OCI-LY1 (cell line): ENCODE measurements around the gene UBA6.
"Not testable (repeated sequence)": the region's sequence is repeated elsewhere in the genome, so short reads cannot be mapped to it uniquely, and the experiment has no call there.

Experiments
- H2AFZ ChIP-seq: fragments of 200-600 bp; sonication (generic), shearing (Covaris generic); 2 replicates; pipeline ENCODE4 v1.6.0; 2014; ENCODE audit warnings: antibody characterized with exemption, mild to moderate bottlenecking, low read length
- H3F3A ChIP-seq: fragments of 200-600 bp; sonication (generic), shearing (Covaris generic); 2 replicates; pipeline ENCODE4 v1.6.0; 2014; ENCODE audit warnings: mild to moderate bottlenecking, antibody characterized with exemption, low read length, moderate library complexity; ENCODE audit not compliant: insufficient read depth
- H3K27ac ChIP-seq: fragments of 200-600 bp; sonication (generic); 2 replicates; pipeline ENCODE4 v1.5.1; 2014; ENCODE audit warnings: low read length, mixed run types, mild to moderate bottlenecking, low read depth; ENCODE audit not compliant: poor library complexity, severe bottlenecking
- H3K27me3 ChIP-seq: fragments of 200-600 bp; sonication (generic); 2 replicates; pipeline ENCODE4 v1.6.0; 2014; ENCODE audit warnings: antibody characterized with exemption, mild to moderate bottlenecking, low read length, moderate library complexity; ENCODE audit not compliant: insufficient read depth
- H3K36me3 ChIP-seq: fragments of 200-600 bp; sonication (generic); 2 replicates; pipeline ENCODE4 v1.6.1; 2014; ENCODE audit warnings: mild to moderate bottlenecking, antibody characterized with exemption, low read length, moderate library complexity, mixed read lengths; ENCODE audit not compliant: insufficient read depth
- H3K4me1 ChIP-seq: fragments of 200-600 bp; sonication (generic); 2 replicates; pipeline ENCODE4 v1.5.1; 2014; ENCODE audit warnings: mild to moderate bottlenecking, low read length, moderate library complexity; ENCODE audit not compliant: insufficient read depth, severe bottlenecking
- H3K4me2 ChIP-seq: fragments of 200-600 bp; sonication (generic), shearing (Covaris generic); 2 replicates; pipeline ENCODE4 v1.6.1; 2014; ENCODE audit warnings: low read length
- H3K4me3 ChIP-seq: fragments of 200-600 bp; sonication (generic); 2 replicates; pipeline ENCODE4 v1.5.1; 2014; ENCODE audit warnings: low read length, low read depth, mild to moderate bottlenecking, mixed read lengths; ENCODE audit not compliant: poor library complexity, severe bottlenecking
- H3K79me2 ChIP-seq: fragments of 200-600 bp; shearing (Covaris generic); 2 replicates; pipeline ENCODE4 v1.6.1; 2016; ENCODE audit warnings: mixed run types, low read length, mixed read lengths; ENCODE audit not compliant: insufficient read depth
- H3K9ac ChIP-seq: fragments of 200-600 bp; sonication (generic), shearing (Covaris generic); 2 replicates; pipeline ENCODE4 v1.6.1; 2014; ENCODE audit warnings: mild to moderate bottlenecking, low read length, mixed read lengths
- H3K9me2 ChIP-seq: fragments of 200-600 bp; sonication (generic), shearing (Covaris generic); 2 replicates; pipeline ENCODE4 v1.6.1; 2014; ENCODE audit warnings: low read depth, mild to moderate bottlenecking, low read length, mixed read lengths
- H3K9me3 ChIP-seq: fragments of 200-600 bp; shearing (Covaris generic); 2 replicates; pipeline ENCODE4 v1.6.1; 2014; ENCODE audit warnings: low read length, mixed read lengths
- H4K20me1 ChIP-seq: fragments of 200-600 bp; sonication (generic), shearing (Covaris generic); 2 replicates; pipeline ENCODE4 v1.6.0; 2016; ENCODE audit warnings: mild to moderate bottlenecking, low read length; ENCODE audit not compliant: insufficient read depth
- CTCF ChIP-seq: fragments of 200-600 bp; sonication (generic), shearing (Covaris generic); IDR thresholded peaks from 2 replicates; pipeline ENCODE4 v1.5.1; 2017; ENCODE audit warnings: mild to moderate bottlenecking, antibody characterized with exemption, low read length, moderate library complexity, mixed read lengths
- EZH2 ChIP-seq: fragments of 200-600 bp; sonication (generic), shearing (Covaris generic); IDR thresholded peaks from 2 replicates; pipeline ENCODE4 v1.8.0; 2017; ENCODE audit warnings: borderline replicate concordance, mixed run types, mild to moderate bottlenecking, antibody characterized with exemption, low read length, moderate library complexity, mixed read lengths

Gene UBA6

GRCh38 chr4:67638136-67638535 lies 62.8 kb downstream of the UBA6 start:
- H3K79me2 ChIP-seq: no peaks in the 10 kb centered on the region
- peaks cover 59% of the 10 kb centered on the region for H3K36me3 ChIP-seq
- H3K27ac ChIP-seq: no peak overlapping the region
- H3K9me3 ChIP-seq: no peaks in the 10 kb centered on the region
- H3K9ac ChIP-seq: no peak overlapping the region
- TF ChIP-seq CTCF (no peak), EZH2 (no peak)
- no peaks in the 10 kb centered on the region for H3K4me1 ChIP-seq
- no peak overlapping the region for H2AFZ ChIP-seq
- no peaks in the 10 kb centered on the region for H4K20me1 ChIP-seq
- H3K9me2 ChIP-seq: no peaks in the 10 kb centered on the region
- no peak overlapping the region for H3K4me3 ChIP-seq
- 0 out of 2 replicates have a peak, but pooled peaks cover 3% of the 10 kb centered on the region for H3F3A ChIP-seq
- H3K27me3 ChIP-seq: no peaks in the 10 kb centered on the region
- no peak overlapping the region for H3K4me2 ChIP-seq

DNA sequence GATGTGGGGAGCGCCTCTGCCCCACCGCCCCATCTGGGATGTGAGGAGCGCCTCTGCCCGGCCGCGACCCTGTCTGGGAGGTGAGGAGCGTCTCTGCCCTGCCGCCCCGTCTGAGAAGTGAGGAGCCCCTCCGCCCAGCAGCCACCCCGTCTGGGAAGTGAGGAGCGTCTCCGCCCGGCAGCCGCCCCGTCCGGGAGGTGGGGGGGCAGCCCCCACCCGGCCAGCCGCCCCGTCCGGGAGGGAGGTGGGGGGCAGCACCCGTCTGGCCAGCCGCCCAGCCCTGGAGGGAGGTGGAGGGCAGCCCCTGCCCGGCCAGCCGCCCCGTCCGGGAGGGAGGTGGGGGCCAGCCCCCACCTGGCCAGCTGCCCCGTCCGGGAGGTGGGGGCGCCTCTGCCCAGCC lies 64.0 kb downstream of the UBA6 start:
- not testable (repeated sequence) for H3K4me1 ChIP-seq, H3K27ac ChIP-seq, H3K9me2 ChIP-seq, H3F3A ChIP-seq, H3K79me2 ChIP-seq, H2AFZ ChIP-seq, H3K4me2 ChIP-seq, H3K9ac ChIP-seq, H3K27me3 ChIP-seq, H4K20me1 ChIP-seq, H3K4me3 ChIP-seq, H3K9me3 ChIP-seq
- H3K36me3 ChIP-seq: peaks cover 69% of the 10 kb centered on the region

DNA sequence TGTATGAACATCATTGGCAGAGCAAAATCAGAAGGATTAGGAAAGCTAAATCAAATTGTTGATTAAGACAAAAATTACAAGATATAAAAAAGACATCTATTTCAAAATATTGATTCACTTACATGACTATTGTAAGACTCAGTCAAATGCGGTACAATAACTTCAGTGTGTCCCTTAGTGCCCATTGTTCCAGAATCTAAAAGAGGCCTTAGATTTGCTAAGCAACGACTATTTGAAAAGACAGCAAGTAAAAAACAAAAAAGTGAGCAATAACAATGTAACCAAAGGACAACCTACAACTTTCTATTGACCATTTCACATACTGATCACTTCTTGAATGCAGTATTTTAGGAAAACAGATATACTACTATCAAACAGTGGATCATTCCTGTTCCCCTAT lies 65.6 kb downstream of the UBA6 start:
- TF ChIP-seq CTCF (no peak), EZH2 (no peak)
- no peak overlapping the region for H3K4me2 ChIP-seq
- H3K9me3 ChIP-seq: no peaks in the 10 kb centered on the region
- no peaks in the 10 kb centered on the region for H3F3A ChIP-seq
- no peaks in the 10 kb centered on the region for H3K4me1 ChIP-seq
- no peak overlapping the region for H2AFZ ChIP-seq
- no peak overlapping the region for H3K4me3 ChIP-seq
- H3K27me3 ChIP-seq: no peaks in the 10 kb centered on the region
- H3K27ac ChIP-seq: no peak overlapping the region
- no peaks in the 10 kb centered on the region for H4K20me1 ChIP-seq
- peaks cover 70% of the 10 kb centered on the region for H3K36me3 ChIP-seq
- H3K9ac ChIP-seq: no peak overlapping the region
- no peaks in the 10 kb centered on the region for H3K9me2 ChIP-seq
- H3K79me2 ChIP-seq: no peaks in the 10 kb centered on the region

DNA sequence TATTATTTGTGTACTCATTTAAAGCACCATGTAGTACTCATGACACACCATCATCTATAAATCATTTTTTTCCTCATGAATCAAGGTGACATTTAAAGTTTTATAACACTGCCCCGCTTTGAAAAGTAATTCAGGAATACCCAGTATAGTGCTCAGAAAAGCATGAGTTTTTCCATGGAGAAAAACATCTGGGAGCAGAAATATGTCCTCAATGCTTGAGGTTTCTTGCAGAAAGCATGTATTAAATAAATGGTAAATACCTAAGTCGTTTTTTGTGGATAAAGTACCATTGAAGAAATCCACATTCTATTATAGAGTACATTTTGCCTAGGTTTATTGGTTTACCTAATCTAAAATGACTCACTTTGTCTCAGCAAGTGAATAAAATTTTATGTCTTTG lies 66.2 kb downstream of the UBA6 start:
- no peaks in the 10 kb centered on the region for H4K20me1 ChIP-seq
- no peaks in the 10 kb centered on the region for H3K4me1 ChIP-seq
- no peak overlapping the region for H3K9ac ChIP-seq
- TF ChIP-seq CTCF (no peak), EZH2 (no peak)
- no peaks in the 10 kb centered on the region for H3K27me3 ChIP-seq
- H3K9me3 ChIP-seq: no peaks in the 10 kb centered on the region
- no peaks in the 10 kb centered on the region for H3K9me2 ChIP-seq
- no peak overlapping the region for H3K27ac ChIP-seq
- H3K4me3 ChIP-seq: no peak overlapping the region
- no peak overlapping the region for H2AFZ ChIP-seq
- H3F3A ChIP-seq: no peaks in the 10 kb centered on the region
- H3K79me2 ChIP-seq: no peaks in the 10 kb centered on the region
- H3K4me2 ChIP-seq: no peak overlapping the region
- H3K36me3 ChIP-seq: peaks cover 71% of the 10 kb centered on the region
